ENCODE data around the gene ADARB2.

- TF ChIP-seq POLR2A (IDR thresholded peaks at IDR 0.05) (no peak), CTCF (IDR thresholded peaks at IDR 0.05) (no peak)
Measured at GRCh38 chr10:1377740-1378397, 359.5 kb downstream of the ADARB2 start.
